K562 (cell line): ENCODE measurements around the gene RBMS1. TPM values are rescaled to one million over a fixed set of nuclear protein-coding genes. Genes with fewer than 3 reads are reported as not detected.

Source experiments
- CSDE1 ChIP-seq, 2 experiments: fragments of 450-650 bp; IDR thresholded peaks; 2 replicates each; pipeline ENCODE4 v1.6.1; 2016; ENCODE audit warnings: mild to moderate bottlenecking in 1 of 2
- GABPB1 ChIP-seq: sonication (generic); formaldehyde crosslinking; IDR thresholded peaks from 2 replicates; pipeline ENCODE4 v1.8.0; 2022; ENCODE audit warnings: mild to moderate bottlenecking, missing genetic modification reagents
- KLF13 ChIP-seq: fragments of 450-650 bp; IDR thresholded peaks from 2 replicates; pipeline ENCODE4 v1.6.1; 2016; ENCODE audit warnings: missing genetic modification characterization, low read depth, mild to moderate bottlenecking, missing compliant biosample characterization, moderate library complexity, borderline replicate concordance
- NRF1 ChIP-seq, 2 experiments: fragments of 450-650 bp; IDR thresholded peaks in 1 of 2; conservative IDR thresholded peaks in 1 of 2; 2 replicates each; pipeline ENCODE4 v1.6.1; 2014; ENCODE audit warnings: mild to moderate bottlenecking in 2 of 2
- PHTF2 ChIP-seq: fragments of 250-450 bp; sonication (Bioruptor Pico); IDR thresholded peaks from 2 replicates; pipeline ENCODE4 v1.5.0; 2021; ENCODE audit warnings: mild to moderate bottlenecking
- POLR2H ChIP-seq: IDR thresholded peaks from 2 replicates; pipeline ENCODE4 v1.6.1; 2016; ENCODE audit warnings: missing genetic modification characterization, low read depth, mild to moderate bottlenecking, control low read depth, missing compliant biosample characterization, moderate library complexity
- PURB ChIP-seq: sonication (generic); formaldehyde crosslinking; IDR thresholded peaks from 2 replicates; pipeline ENCODE4 v1.9.0; 2021; ENCODE audit warnings: low read depth, mild to moderate bottlenecking, missing genetic modification reagents
- RB1 ChIP-seq: fragments of 450-650 bp; IDR thresholded peaks from 2 replicates; pipeline ENCODE4 v1.6.1; 2017; ENCODE audit warnings: low read depth, mild to moderate bottlenecking
- RBM15 ChIP-seq: fragments of 200-400 bp; formaldehyde crosslinking; IDR thresholded peaks from 2 replicates; pipeline ENCODE4 v1.6.1; 2018; ENCODE audit warnings: mild to moderate bottlenecking, low read length, moderate library complexity; ENCODE audit not compliant: insufficient read depth
- RFX1 ChIP-seq: fragments of 450-650 bp; IDR thresholded peaks from 2 replicates; pipeline ENCODE4 v1.6.1; 2016; ENCODE audit warnings: mild to moderate bottlenecking, moderate library complexity
- ZFP30 ChIP-seq: fragments of 250-450 bp; sonication (Bioruptor Pico); IDR thresholded peaks from 2 replicates; pipeline ENCODE4 v1.8.0; 2022; ENCODE audit warnings: moderate library complexity, mild to moderate bottlenecking, inconsistent platforms, borderline replicate concordance
- ZFPM2 ChIP-seq: fragments of 250-450 bp; sonication (Bioruptor Pico); IDR thresholded peaks from 2 replicates; pipeline ENCODE4 v1.5.1; 2022; ENCODE audit warnings: mild to moderate bottlenecking
- polyA plus RNA-seq, 8 experiments: library from polyadenylated mRNA; depleted of rRNA in 4 of 8; stranded (reverse) in 5 of 8; unstranded in 3 of 8; fragments of >200 nt; fragmentation: Nextera tagmentation in 2 of 8; fragmentation: Illumina TruSeq in 1 of 8; extraction: Ambion mirVana in 2 of 8; extraction: Trizol in 1 of 8; gene quantifications; 2 replicates each; pipeline versions ENCODE4 v1.2.1 to v1.2.3, GENCODE V29; 2011 to 2014; ENCODE audit warnings: inconsistent platforms in 1 of 8, missing spikeins in 1 of 8
- total RNA-seq, 7 experiments: library from RNA; depleted of rRNA in 6 of 7; stranded (reverse); fragments of >200 nt in 6 of 7; fragmentation: Illumina TruSeq in 2 of 7; extraction: Trizol in 2 of 7; gene quantifications; 2 replicates each; pipeline versions ENCODE4 v1.2.1 to v1.2.3, GENCODE V29; 2011 to 2021; ENCODE audit warnings: low replicate concordance in 1 of 7
- TF ChIP-seq, protein P1 (sequence below), 2 experiments: fragments of 450-650 bp in 1 of 2; sonication (generic) in 1 of 2; formaldehyde crosslinking in 1 of 2; IDR thresholded peaks; 2 replicates each; pipeline versions ENCODE4 v1.7.1 to v1.9.0; 2016 to 2022; ENCODE audit warnings: inconsistent platforms in 1 of 2, mild to moderate bottlenecking in 1 of 2, missing genetic modification reagents in 1 of 2
- TF ChIP-seq, protein P2 (sequence below): fragments of 250-450 bp; sonication (Bioruptor Pico); IDR thresholded peaks from 2 replicates; pipeline ENCODE4 v1.4.0; 2020; ENCODE audit warnings: mild to moderate bottlenecking

Gene RBMS1
- total and polyA plus RNA-seq, 9 of the 15 experiments (the other 6 are each of a cell fraction or from before 2014, with no cell fraction given): 0.04 to 0.31 (median 0.09) TPM; not detected in 6

DNA sequence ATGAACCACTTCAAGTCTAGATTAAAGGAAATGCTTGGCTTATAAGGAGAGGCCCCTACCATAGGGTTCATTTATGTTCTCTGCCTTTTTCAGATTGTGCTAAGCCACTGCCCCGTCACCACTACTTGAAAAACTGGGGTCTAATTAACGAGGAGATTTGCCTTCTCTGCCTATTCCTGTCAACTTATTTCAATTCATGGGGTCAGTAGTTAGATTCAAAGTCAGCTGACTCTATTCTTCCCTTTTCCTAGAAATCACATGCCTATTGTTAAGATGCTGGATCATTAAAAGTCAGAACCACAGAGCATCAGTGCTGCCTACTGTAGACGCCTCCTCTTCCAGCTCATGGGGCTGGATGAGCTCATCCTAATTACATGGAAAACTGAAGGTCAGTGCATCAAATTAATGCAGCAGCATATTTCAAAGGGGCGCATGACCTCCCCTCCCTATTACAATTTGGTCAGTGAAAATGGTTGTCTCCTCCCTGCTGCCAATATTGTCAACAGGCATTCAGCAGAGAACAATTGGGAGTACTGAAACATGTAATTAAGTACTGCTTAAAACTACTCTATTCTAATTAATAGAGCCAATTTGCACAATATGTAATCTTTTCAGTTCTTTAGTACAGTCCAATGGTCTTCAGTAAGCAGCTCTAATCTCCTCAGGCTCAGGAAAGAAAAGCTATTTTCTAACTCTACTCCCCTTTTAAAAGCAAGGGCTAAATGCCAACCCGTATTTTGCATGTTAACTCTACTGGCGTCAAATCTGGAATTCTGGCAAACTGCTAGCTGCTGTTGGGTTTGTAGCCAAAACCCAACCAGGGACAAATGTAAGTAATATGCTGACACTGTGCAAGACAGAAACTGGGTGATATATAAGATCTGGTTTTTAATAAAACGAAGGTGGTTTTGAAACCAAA is 176.2 kb downstream of the RBMS1 start (continued):
- TF ChIP-seq, protein P1, sequence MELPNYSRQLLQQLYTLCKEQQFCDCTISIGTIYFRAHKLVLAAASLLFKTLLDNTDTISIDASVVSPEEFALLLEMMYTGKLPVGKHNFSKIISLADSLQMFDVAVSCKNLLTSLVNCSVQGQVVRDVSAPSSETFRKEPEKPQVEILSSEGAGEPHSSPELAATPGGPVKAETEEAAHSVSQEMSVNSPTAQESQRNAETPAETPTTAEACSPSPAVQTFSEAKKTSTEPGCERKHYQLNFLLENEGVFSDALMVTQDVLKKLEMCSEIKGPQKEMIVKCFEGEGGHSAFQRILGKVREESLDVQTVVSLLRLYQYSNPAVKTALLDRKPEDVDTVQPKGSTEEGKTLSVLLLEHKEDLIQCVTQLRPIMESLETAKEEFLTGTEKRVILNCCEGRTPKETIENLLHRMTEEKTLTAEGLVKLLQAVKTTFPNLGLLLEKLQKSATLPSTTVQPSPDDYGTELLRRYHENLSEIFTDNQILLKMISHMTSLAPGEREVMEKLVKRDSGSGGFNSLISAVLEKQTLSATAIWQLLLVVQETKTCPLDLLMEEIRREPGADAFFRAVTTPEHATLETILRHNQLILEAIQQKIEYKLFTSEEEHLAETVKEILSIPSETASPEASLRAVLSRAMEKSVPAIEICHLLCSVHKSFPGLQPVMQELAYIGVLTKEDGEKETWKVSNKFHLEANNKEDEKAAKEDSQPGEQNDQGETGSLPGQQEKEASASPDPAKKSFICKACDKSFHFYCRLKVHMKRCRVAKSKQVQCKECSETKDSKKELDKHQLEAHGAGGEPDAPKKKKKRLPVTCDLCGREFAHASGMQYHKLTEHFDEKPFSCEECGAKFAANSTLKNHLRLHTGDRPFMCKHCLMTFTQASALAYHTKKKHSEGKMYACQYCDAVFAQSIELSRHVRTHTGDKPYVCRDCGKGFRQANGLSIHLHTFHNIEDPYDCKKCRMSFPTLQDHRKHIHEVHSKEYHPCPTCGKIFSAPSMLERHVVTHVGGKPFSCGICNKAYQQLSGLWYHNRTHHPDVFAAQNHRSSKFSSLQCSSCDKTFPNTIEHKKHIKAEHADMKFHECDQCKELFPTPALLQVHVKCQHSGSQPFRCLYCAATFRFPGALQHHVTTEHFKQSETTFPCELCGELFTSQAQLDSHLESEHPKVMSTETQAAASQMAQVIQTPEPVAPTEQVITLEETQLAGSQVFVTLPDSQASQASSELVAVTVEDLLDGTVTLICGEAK (IDR thresholded peaks at IDR 0.05): no peak
- TF ChIP-seq, protein P1 (CRISPR knock-in tag; IDR thresholded peaks at IDR 0.05): no peak
- TF ChIP-seq, protein P2, sequence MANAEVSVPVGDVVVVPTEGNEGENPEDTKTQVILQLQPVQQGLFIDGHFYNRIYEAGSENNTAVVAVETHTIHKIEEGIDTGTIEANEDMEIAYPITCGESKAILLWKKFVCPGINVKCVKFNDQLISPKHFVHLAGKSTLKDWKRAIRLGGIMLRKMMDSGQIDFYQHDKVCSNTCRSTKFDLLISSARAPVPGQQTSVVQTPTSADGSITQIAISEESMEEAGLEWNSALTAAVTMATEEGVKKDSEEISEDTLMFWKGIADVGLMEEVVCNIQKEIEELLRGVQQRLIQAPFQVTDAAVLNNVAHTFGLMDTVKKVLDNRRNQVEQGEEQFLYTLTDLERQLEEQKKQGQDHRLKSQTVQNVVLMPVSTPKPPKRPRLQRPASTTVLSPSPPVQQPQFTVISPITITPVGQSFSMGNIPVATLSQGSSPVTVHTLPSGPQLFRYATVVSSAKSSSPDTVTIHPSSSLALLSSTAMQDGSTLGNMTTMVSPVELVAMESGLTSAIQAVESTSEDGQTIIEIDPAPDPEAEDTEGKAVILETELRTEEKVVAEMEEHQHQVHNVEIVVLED (CRISPR knock-in tag): no peak
- no peak for TF ChIP-seq RB1
- no peak for TF ChIP-seq ZFP30 (CRISPR knock-in tag)
- no peak for TF ChIP-seq GABPB1
- no peak for TF ChIP-seq CSDE1 (IDR thresholded peaks at IDR 0.05)
- no peak for TF ChIP-seq POLR2H (tag)
- no peak for TF ChIP-seq PURB (CRISPR knock-in tag)
- TF ChIP-seq ZFPM2 (CRISPR knock-in tag): no peak
- TF ChIP-seq PHTF2 (CRISPR knock-in tag): no peak
- no peak for TF ChIP-seq KLF13 (tag)
- no peak for TF ChIP-seq RBM15
- no peak for TF ChIP-seq NRF1 (conservative IDR thresholded peaks at IDR 0.05 in 1 of 2, IDR thresholded peaks at IDR 0.05 in 1 of 2)
- no peak for TF ChIP-seq RFX1
